GM13977 (cell line): ENCODE measurements around the gene STIM1.

Source experiments
- DNase-seq: peaks from one replicate; pipeline ENCODE4 v3.0.0; 2012; ENCODE audit warnings: low spot score
- CTCF ChIP-seq: IDR thresholded peaks from 2 replicates; pipeline ENCODE4 v1.5.1; 2012; ENCODE audit warnings: mild to moderate bottlenecking, control low read depth; ENCODE audit not compliant: insufficient read depth; ENCODE audit errors: extremely low read depth, missing control alignments
- in situ Hi-C: fragments of 300-500 bp; cut with MboI; formaldehyde crosslinking; loops from one replicate; pipeline ENCODE4 v1.12.0; 2022; ENCODE audit warnings: low sequenced_read_pairs, low pct_unique_long_range_greater_than_20kb, mixed read lengths, inconsistent platforms; ENCODE audit not compliant: unreplicated experiment

Gene STIM1

GRCh38 chr11:4098026-4098621 lies 242.7 kb downstream of the STIM1 start:
- TF ChIP-seq CTCF = no peak
- in situ Hi-C loops = no loop called here
- no peak for DNase-seq

- no peak for TF ChIP-seq CTCF
- no peak for DNase-seq
- in situ Hi-C loops = no loop called here
Observed at GRCh38 chr11:4102711-4103110, 247.2 kb downstream of the STIM1 start.

- in situ Hi-C loops = no loop called here
- TF ChIP-seq CTCF = no peak
- DNase-seq = no peak
Observed at GRCh38 chr11:4103269-4103668, 247.8 kb downstream of the STIM1 start.

GRCh38 chr11:4105916-4106315 lies 250.5 kb downstream of the STIM1 start:
- no peak for DNase-seq
- TF ChIP-seq CTCF = no peak
- in situ Hi-C loops = no loop called here

- in situ Hi-C loops = no loop called here
- no peak for TF ChIP-seq CTCF
- no peak for DNase-seq
Observed at GRCh38 chr11:4111834-4112233, 256.4 kb downstream of the STIM1 start.

DNA sequence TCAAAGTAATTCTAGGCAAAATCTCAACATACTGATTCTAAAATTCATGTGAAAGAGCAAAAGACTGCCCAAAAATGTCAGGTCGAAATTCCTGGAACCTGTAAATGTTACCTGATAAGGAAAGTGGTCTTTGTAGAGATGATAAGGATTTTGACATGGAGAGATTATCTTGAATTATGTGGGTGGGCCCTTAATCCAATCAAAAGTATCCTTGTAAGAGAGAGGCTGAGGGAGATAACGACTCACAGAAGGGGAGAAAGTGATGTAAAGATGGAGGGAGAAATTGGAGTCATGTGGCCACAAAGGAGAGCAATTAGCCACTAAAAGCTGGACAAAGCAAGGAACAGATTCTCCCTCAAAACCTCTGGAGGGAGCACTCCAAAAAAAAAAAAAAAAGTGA lies 259.7 kb downstream of the STIM1 start:
- in situ Hi-C loops = no loop called here
- DNase-seq = no peak
- TF ChIP-seq CTCF = no peak

DNA sequence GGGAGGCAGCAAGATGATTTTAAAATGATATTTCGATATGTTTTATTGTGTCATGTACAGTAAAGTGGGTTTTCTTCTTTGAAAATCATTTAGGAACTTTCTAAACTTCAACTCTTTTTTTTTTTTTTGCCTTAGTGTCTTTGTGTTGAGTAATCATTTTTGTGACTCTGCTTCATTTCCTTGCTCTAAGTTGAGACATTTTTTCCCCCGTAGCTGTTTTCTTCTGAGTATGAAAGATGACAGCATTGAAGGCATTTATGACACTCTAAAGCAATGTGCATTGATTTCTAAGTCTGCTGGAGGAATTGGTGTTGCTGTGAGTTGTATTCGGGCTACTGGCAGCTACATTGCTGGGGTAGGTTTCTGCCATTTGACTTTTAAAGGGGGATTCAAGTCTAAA lies 262.6 kb downstream of the STIM1 start:
- no peak for TF ChIP-seq CTCF
- DNase-seq = no peak
- in situ Hi-C loops = no loop called here
